GM21381 (cell line): ENCODE results near the gene C1D.
"Not testable (repeated sequence)": the region's sequence is repeated elsewhere in the genome, so short reads cannot be mapped to it uniquely, and the experiment has no call there.

Experiments
- ATAC-seq: cut with Tn5 transposase; IDR thresholded peaks from one replicate; pipeline ENCODE4 v1.9.1; 2021; ENCODE audit warnings: mild to moderate bottlenecking, moderate library complexity; ENCODE audit not compliant: unreplicated experiment

C1D gene

GRCh38 chr2:68009526-68009925 lies 53.3 kb downstream of the C1D start:
- no peak for ATAC-seq

GRCh38 chr2:68000170-68000825 lies 62.5 kb downstream of the C1D start:
- no peak for ATAC-seq

- no peak for ATAC-seq
Observed at GRCh38 chr2:67999332-67999731, 63.5 kb downstream of the C1D start.

GRCh38 chr2:67997903-67998302 lies 64.9 kb downstream of the C1D start:
- no peak for ATAC-seq

- ATAC-seq = no peak
Observed at GRCh38 chr2:67997528-67997900, 65.3 kb downstream of the C1D start.

GRCh38 chr2:67996772-67997527 lies 65.9 kb downstream of the C1D start:
- ATAC-seq = no peak

GRCh38 chr2:67994716-67995115 lies 68.1 kb downstream of the C1D start:
- no peak for ATAC-seq

GRCh38 chr2:67994069-67994468 lies 68.7 kb downstream of the C1D start:
- ATAC-seq = not testable (repeated sequence)

- ATAC-seq = no peak
Observed at GRCh38 chr2:67993329-67993728, 69.5 kb downstream of the C1D start.

GRCh38 chr2:67991456-67991855 lies 71.3 kb downstream of the C1D start:
- ATAC-seq = no peak
